ENCODE measurements around the gene CDCA7L. TPM values are rescaled to one million over a fixed set of nuclear protein-coding genes. Genes with fewer than 3 reads are reported as not detected.
A peak's percentile ranks its signal among the peaks of the same experiment; 100 is the strongest.
"Not testable (repeated sequence)": the region's sequence is repeated elsewhere in the genome, so short reads cannot be mapped to it uniquely, and the experiment has no call there.

Gene CDCA7L
- total RNA-seq, 5 donors from 2014 or later (not counting 1 experiment from before 2014, with no cell fraction given): 11.8 to 31.1 (median 21.4) TPM

DNA sequence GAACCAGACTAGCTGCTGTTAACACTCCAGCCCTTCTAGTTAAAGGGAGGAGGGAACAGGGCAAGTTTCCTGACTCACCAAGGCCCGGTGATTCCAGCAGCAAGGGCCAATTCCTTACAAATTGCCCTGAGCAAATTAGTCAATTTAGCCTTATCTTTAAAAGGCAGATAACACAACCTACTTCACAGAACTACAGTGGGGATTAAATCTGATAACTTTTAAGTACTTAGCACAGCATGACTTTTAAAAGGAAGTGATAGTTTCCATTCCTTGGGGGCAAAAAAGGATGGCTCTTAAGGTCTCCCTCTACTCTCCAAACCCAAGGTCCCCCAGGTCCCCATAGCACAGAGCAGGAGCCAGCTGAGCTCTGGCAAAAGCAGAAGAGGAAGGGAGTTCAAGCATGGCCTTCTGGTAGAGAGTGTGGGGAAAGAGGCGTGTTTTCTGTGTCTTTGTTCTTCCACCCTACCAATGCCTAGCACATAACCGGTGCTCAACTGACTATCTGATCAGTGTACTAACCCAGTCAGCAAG is 4.0 kb downstream of the CDCA7L start:
- Mint-ChIP-seq H3K4me3 (peak overlapping the region in 2 of 3 donors; percentile 31 to 39), H3K4me1 (peaks cover 38 to 63% (median 54%) of the 10 kb centered on the region in 3 donors), H3K9me3 (no peaks in the 10 kb centered on the region), H3K27ac (peak overlapping the region in 1 of 2 donors; percentile 46), H3K36me3 (peaks cover 5% of the 10 kb centered on the region), H3K27me3 (no peaks in the 10 kb centered on the region)
- Histone ChIP-seq H3K4me3 (ENCODE audit: control insufficient read depth in 1 of 2, extremely low read depth in 1 of 2, low read length in 1 of 2) (no peak overlapping the region), H3K36me3 (ENCODE audit: control insufficient read depth in 2 of 2, extremely low read depth in 1 of 2, insufficient read depth in 1 of 2, low read length in 1 of 2) (no peaks in the 10 kb centered on the region), H3K27ac (ENCODE audit: low read length) (no peak overlapping the region), H3K27me3 (replicated peaks in 1 of 2; ENCODE audit: control insufficient read depth in 2 of 2, extremely low read depth in 1 of 2, insufficient read depth in 2 of 2, low read length in 1 of 2) (peaks cover 0 to 3% of the 10 kb centered on the region in 2 experiments), H3K9me3 (no peaks in the 10 kb centered on the region), H3K4me1 (ENCODE audit: control insufficient read depth in 1 of 2, extremely low read depth in 1 of 2, insufficient read depth in 2 of 2, low read length in 2 of 2) (peaks cover 20 to 31% of the 10 kb centered on the region in 2 experiments)
- CTCF ChIA-PET: interaction anchor here in 1 of 2 donors (0.5 kb wide), 1 partner anchor 89 kb away, joined by 3 read pairs; no protein-coding TSS in a partner anchor
- POLR2A ChIA-PET: no interaction called here
- ATAC-seq (replicated peaks in 1 of 4) (no peak), DNase-seq (peak in 1 of 35 experiments; percentile 11)
- 0% methylated on average over 1 of the region's 3 CpGs for WGBS (ENCODE audit: insufficient coverage)

DNA sequence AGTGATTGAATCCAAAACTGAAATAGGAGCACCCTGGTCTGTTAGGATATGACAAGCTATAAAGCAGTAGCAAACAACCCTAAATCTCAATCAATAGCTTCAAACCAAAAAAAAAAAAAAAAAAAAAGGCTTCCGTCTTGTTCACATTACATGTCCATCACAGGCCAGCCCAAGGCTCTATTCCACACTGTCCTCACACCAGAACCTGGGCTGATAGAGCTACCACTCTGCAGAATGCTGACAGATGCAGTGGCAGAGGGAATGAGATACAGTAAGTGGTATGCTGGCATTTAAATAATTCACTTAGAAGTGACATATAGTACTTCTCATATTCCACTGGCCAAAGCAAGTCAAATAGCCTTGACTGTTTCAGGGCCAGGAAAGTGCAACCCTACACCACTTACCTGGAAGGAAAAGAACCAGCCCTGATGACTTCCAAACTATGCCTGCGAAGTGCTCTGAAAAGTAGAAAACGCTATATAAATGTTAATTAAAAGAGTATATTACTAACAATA is 5.8 kb downstream of the CDCA7L start:
- Histone ChIP-seq H3K9me3 (peaks cover 3% of the 10 kb centered on the region), H3K27ac (ENCODE audit: low read length) (no peak overlapping the region), H3K4me1 (ENCODE audit: control insufficient read depth in 1 of 2, extremely low read depth in 1 of 2, insufficient read depth in 2 of 2, low read length in 2 of 2) (peaks cover 12 to 26% of the 10 kb centered on the region in 2 experiments), H3K27me3 (replicated peaks in 1 of 2; ENCODE audit: control insufficient read depth in 2 of 2, extremely low read depth in 1 of 2, insufficient read depth in 2 of 2, low read length in 1 of 2) (no peaks in the 10 kb centered on the region), H3K36me3 (ENCODE audit: control insufficient read depth in 2 of 2, extremely low read depth in 1 of 2, insufficient read depth in 1 of 2, low read length in 1 of 2) (no peaks in the 10 kb centered on the region), H3K4me3 (ENCODE audit: control insufficient read depth in 1 of 2, extremely low read depth in 1 of 2, low read length in 1 of 2) (no peak overlapping the region)
- ChIA-PET CTCF (interaction anchor here in 1 of 2 donors (0.6 kb wide), 2 partner anchors 19 to 211 kb away, joined by 5 read pairs; no protein-coding TSS in a partner anchor), POLR2A (no interaction called here)
- WGBS (ENCODE audit: insufficient coverage): no CpG with 5 or more reads among the region's 3 CpGs
- Mint-ChIP-seq H3K27me3 (no peaks in the 10 kb centered on the region), H3K4me1 (peaks cover 41 to 66% (median 52%) of the 10 kb centered on the region in 3 donors), H3K9me3 (peaks cover 0 to under 1% (median 0%) of the 10 kb centered on the region in 3 donors), H3K36me3 (peaks cover 10% of the 10 kb centered on the region), H3K4me3 (no peak overlapping the region), H3K27ac (no peak overlapping the region)
- ATAC-seq (replicated peaks in 1 of 4) (no peak), DNase-seq (no peak)

DNA sequence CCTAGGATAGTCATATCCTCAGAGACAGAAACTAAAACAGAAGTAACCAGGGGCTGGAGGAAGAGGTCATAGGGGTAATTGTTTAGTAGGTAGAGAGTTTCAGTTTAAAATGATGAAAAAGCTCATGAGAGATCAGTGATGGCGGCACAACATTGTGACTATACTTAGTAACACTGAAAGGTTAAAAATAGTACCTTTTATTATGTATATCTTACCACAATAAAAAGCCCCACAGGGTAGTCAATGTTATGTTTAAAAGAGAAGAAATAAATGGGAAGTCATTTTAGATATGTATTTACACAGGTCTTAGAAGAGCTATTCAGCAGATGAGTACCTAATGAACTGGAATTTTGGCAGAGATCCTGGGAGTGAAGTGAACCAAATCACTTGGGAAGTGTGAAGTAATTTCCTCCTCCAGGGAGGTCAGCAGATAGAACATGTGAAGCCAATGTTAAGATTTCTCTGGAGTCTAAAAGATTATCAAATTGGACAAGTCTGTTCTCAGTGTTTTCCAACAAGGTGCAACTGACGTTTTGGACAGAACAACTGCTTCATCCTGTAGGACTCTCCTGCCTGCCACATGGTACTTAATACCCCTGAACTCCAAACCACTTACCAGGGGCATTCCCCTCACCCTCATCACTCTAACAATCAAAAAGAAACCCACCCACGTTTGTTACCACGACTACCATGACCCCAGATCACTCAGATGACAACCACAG is 6.4 kb downstream of the CDCA7L start:
- 5% methylated on average over 3 of the region's 4 CpGs for WGBS (ENCODE audit: insufficient coverage)
- Mint-ChIP-seq H3K4me3 (no peak overlapping the region), H3K4me1 (peaks cover 47 to 66% (median 53%) of the 10 kb centered on the region in 3 donors), H3K27me3 (no peaks in the 10 kb centered on the region), H3K36me3 (peaks cover 10% of the 10 kb centered on the region), H3K27ac (no peak overlapping the region), H3K9me3 (peaks cover 0 to 3% (median 0%) of the 10 kb centered on the region in 3 donors)
- no peak overlapping the region for H3K27ac ChIP-seq (ENCODE audit: low read length)
- no peaks in the 10 kb centered on the region for H3K36me3 ChIP-seq (ENCODE audit: control insufficient read depth in 2 of 2, extremely low read depth in 1 of 2, insufficient read depth in 1 of 2, low read length in 1 of 2)
- H3K4me1 ChIP-seq (ENCODE audit: control insufficient read depth in 1 of 2, extremely low read depth in 1 of 2, insufficient read depth in 2 of 2, low read length in 2 of 2): peaks cover 8 to 28% of the 10 kb centered on the region in 2 experiments
- CTCF ChIA-PET: interaction anchor here in 1 of 2 donors (0.6 kb wide), 2 partner anchors 18 to 210 kb away, joined by 5 read pairs; no protein-coding TSS in a partner anchor
- H3K27me3 ChIP-seq (replicated peaks in 1 of 2; ENCODE audit: control insufficient read depth in 2 of 2, extremely low read depth in 1 of 2, insufficient read depth in 2 of 2, low read length in 1 of 2): no peaks in the 10 kb centered on the region
- peaks cover 3% of the 10 kb centered on the region for H3K9me3 ChIP-seq
- ATAC-seq (replicated peaks in 1 of 4) (no peak), DNase-seq (no peak)
- POLR2A ChIA-PET: no interaction called here
- H3K4me3 ChIP-seq (ENCODE audit: control insufficient read depth in 1 of 2, extremely low read depth in 1 of 2, low read length in 1 of 2): no peak overlapping the region

DNA sequence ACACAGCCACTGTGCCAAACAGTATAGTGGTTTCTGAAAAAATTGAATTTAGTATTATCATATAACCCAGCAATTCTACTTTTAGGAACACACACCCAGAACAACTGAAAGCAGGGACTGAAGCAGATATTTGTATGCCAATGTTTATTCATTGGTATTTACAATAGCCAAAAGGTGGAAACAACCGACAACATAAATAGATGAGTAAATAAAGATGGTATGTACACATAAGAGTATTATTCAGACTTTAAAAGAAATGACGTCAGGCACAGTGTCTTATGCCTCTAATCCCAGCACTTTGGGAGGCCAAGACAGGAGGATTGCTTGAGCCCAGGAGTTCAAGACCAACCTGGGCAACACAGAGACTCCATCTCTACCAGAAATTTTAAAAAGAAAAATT is 7.2 kb downstream of the CDCA7L start:
- POLR2A ChIA-PET: no interaction called here

DNA sequence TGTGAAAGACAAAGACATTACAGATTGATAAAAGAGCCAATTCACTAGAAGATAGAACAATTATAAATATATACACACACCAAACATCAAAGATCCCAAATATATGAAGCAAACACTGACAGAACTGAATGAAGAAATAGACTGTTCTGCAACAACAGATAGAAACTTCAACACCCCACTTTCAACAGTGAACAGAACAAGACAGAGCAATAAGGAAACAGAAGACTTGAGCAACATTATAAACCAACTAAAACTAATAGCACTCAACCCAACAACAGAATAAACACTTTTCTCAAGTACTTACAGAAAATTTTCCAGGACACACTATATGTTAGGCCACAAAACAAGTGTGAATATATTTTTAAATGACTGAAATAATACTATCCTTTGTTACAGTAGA is 10.9 kb downstream of the CDCA7L start:
- Mint-ChIP-seq H3K4me1 (peaks cover 32 to 36% (median 33%) of the 10 kb centered on the region in 3 donors), H3K4me3 (no peak overlapping the region), H3K9me3 (peaks cover 2 to 7% (median 4%) of the 10 kb centered on the region in 3 donors), H3K27ac (no peak overlapping the region), H3K36me3 (peaks cover 13% of the 10 kb centered on the region), H3K27me3 (no peaks in the 10 kb centered on the region)
- ATAC-seq (replicated peaks in 1 of 4) (no peak), DNase-seq (no peak)
- Histone ChIP-seq H3K27me3 (replicated peaks in 1 of 2; ENCODE audit: control insufficient read depth in 2 of 2, extremely low read depth in 1 of 2, insufficient read depth in 2 of 2, low read length in 1 of 2) (no peaks in the 10 kb centered on the region), H3K4me3 (ENCODE audit: control insufficient read depth in 1 of 2, extremely low read depth in 1 of 2, low read length in 1 of 2) (no peak overlapping the region), H3K27ac (ENCODE audit: low read length) (no peak overlapping the region), H3K36me3 (ENCODE audit: control insufficient read depth in 2 of 2, extremely low read depth in 1 of 2, insufficient read depth in 1 of 2, low read length in 1 of 2) (no peaks in the 10 kb centered on the region), H3K4me1 (ENCODE audit: control insufficient read depth in 1 of 2, extremely low read depth in 1 of 2, insufficient read depth in 2 of 2, low read length in 2 of 2) (peaks cover 0 to 4% of the 10 kb centered on the region in 2 experiments), H3K9me3 (peaks cover 3% of the 10 kb centered on the region)
- CTCF ChIA-PET: no interaction called here
- POLR2A ChIA-PET: no interaction called here

More for the DNA sequence above, 7.2 kb downstream of the CDCA7L start:
- Histone ChIP-seq H3K27ac (ENCODE audit: low read length) (no peak overlapping the region), H3K4me3 (ENCODE audit: control insufficient read depth in 1 of 2, extremely low read depth in 1 of 2, low read length in 1 of 2) (no peak overlapping the region), H3K9me3 (peaks cover 3% of the 10 kb centered on the region), H3K36me3 (ENCODE audit: control insufficient read depth in 2 of 2, extremely low read depth in 1 of 2, insufficient read depth in 1 of 2, low read length in 1 of 2) (no peaks in the 10 kb centered on the region), H3K27me3 (replicated peaks in 1 of 2; ENCODE audit: control insufficient read depth in 2 of 2, extremely low read depth in 1 of 2, insufficient read depth in 2 of 2, low read length in 1 of 2) (no peaks in the 10 kb centered on the region), H3K4me1 (ENCODE audit: control insufficient read depth in 1 of 2, extremely low read depth in 1 of 2, insufficient read depth in 2 of 2, low read length in 2 of 2) (peaks cover 4 to 27% of the 10 kb centered on the region in 2 experiments)
- ATAC-seq (replicated peaks in 1 of 4): no peak
- no peak overlapping the region for H3K27ac Mint-ChIP-seq
- H3K27me3 Mint-ChIP-seq: no peaks in the 10 kb centered on the region
- CTCF ChIA-PET: no interaction called here
- peaks cover 52 to 65% (median 57%) of the 10 kb centered on the region in 3 donors for H3K4me1 Mint-ChIP-seq
- H3K4me3 Mint-ChIP-seq: no peak overlapping the region
- 100% methylated on average over 1 of the region's 2 CpGs for WGBS (ENCODE audit: insufficient coverage)
- H3K36me3 Mint-ChIP-seq: peaks cover 10% of the 10 kb centered on the region
- no peak for DNase-seq
- H3K9me3 Mint-ChIP-seq: peaks cover 0 to 3% (median 0%) of the 10 kb centered on the region in 3 donors

DNA sequence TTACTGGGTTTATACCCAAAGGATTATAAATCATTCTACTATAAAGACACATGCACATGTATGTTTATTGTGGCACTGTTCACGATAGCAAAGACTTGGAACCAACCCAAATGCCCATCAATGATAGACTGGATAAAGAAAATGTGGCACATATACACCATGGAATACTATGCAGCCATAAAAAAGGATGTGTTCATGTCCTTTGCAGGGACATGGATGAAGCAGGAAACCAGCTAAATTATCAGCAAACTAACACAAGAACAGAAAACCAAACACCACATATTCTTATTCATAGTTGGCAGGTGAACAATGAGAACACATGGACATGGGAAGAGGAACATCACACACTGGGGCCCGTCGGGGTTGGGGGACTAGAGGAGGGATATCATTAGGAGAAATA is 12.4 kb downstream of the CDCA7L start:
- CTCF ChIA-PET: interaction anchor here in 1 of 2 donors (1.0 kb wide), 1 partner anchor 10 kb away, joined by 3 read pairs; no protein-coding TSS in a partner anchor
- H3K9me3 ChIP-seq; H3K36me3 ChIP-seq (ENCODE audit: control insufficient read depth in 2 of 2, extremely low read depth in 1 of 2, insufficient read depth in 1 of 2, low read length in 1 of 2); DNase-seq; H3K27me3 ChIP-seq (replicated peaks in 1 of 2; ENCODE audit: control insufficient read depth in 2 of 2, extremely low read depth in 1 of 2, insufficient read depth in 2 of 2, low read length in 1 of 2); H3K27ac Mint-ChIP-seq; H3K4me1 ChIP-seq (ENCODE audit: control insufficient read depth in 1 of 2, extremely low read depth in 1 of 2, insufficient read depth in 2 of 2, low read length in 2 of 2); ATAC-seq (replicated peaks in 1 of 4); H3K4me3 ChIP-seq (ENCODE audit: control insufficient read depth in 1 of 2, extremely low read depth in 1 of 2, low read length in 1 of 2); POLR2A ChIA-PET; H3K27ac ChIP-seq (ENCODE audit: low read length); H3K27me3 Mint-ChIP-seq; H3K4me3 Mint-ChIP-seq: not testable (repeated sequence)
- no CpG with 5 or more reads among the region's 3 CpGs for WGBS (ENCODE audit: insufficient coverage)
- H3K4me1 Mint-ChIP-seq: peaks cover 23 to 34% (median 31%) of the 10 kb centered on the region in 3 donors
- H3K36me3 Mint-ChIP-seq: peaks cover 20% of the 10 kb centered on the region
- peaks cover 9 to 16% (median 14%) of the 10 kb centered on the region in 3 donors for H3K9me3 Mint-ChIP-seq

Data from T-cell (primary cell).